ENCODE results near the gene DPP10.

- TF ChIP-seq CTCF (IDR thresholded peaks at IDR 0.05; ENCODE audit: low read length) (no peak), EZH2 (IDR thresholded peaks at IDR 0.05; ENCODE audit: borderline replicate concordance, low read length) (no peak)
Measured at GRCh38 chr2:115779085-115779632, 1336.7 kb downstream of the DPP10 start.

Measured in OCI-LY1 (cell line).